GM21786 (cell line): ENCODE measurements around the gene CACNA1B.

Experiments used
- ATAC-seq: cut with Tn5 transposase; IDR thresholded peaks from one replicate; pipeline ENCODE4 v1.9.1; 2021; ENCODE audit not compliant: unreplicated experiment

CACNA1B gene

DNA sequence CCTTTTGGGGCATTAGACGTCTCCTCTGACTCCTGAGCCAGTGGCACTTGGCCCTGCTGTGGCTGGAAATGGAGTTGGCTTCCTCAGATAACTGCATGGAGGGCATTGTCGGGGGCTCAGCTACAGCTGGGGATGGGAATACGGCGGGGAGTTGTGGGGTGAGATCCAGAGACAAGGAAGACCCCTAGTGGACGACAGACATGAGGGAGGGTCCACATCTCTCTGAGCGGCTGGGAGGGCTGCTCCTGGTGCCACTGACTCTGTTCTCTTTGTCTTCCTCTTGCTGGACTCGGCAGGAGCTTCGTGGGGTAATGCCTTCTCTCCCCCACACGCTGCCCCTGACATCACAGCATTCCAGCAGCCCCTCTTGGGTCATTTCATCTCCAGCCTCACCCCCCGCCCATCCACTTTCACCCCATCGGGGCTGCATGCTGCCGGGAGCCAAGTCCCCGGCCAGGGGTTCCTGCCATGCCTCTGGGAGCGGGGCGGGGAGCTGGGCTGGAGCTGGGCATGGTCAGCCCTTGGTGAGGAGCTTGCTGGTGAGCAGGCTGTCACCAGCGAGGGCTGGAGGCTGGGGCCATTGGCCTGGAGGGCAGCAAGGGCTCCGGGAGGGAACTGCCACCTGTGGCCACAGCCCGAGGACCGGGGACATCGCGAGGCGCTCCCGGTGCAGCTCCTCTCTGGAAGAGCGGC lies 172.3 kb downstream of the CACNA1B start:
- no peak for ATAC-seq

DNA sequence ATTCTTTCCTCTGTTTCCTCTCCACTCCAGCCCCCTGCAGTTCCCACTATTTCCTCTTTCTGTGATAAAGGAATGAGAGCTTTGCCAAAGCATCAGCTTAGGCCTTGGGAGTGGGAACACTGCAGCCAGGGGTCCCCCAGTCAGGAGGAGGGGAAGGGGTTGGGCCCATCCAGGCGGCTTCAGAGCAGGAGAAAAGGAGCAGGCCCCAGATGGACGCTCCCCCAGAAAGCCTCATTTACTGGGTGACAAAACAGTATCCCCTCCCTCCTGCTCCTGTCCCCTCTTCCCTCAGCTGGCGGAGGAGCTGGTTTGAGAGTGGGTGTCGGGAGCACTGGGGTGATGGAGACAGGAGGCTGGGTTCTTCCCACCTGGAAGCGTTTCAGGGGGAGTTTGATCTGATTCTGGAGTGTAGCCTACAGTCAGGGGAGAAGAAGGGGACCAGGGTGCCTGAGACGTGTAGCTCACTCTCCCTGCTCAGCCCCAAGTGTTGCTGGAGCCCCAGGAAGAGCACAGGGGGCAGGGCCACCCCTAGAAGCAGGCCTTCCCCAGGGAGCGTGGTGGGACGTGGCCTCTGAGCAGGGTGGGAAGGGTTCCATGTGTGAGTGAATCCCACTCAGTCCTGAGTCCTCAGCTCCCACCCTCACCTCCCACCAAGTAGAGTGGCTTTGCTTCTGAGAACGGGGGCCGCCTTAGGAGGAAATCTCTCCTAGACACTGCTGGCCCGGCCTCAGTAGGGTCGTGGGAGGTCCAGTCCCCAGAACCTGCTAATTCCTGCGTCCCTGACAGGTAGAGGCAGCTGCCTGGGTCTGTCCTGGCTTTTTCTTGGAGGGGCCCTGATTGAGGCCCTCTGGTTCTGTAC lies 173.1 kb downstream of the CACNA1B start:
- no peak for ATAC-seq

DNA sequence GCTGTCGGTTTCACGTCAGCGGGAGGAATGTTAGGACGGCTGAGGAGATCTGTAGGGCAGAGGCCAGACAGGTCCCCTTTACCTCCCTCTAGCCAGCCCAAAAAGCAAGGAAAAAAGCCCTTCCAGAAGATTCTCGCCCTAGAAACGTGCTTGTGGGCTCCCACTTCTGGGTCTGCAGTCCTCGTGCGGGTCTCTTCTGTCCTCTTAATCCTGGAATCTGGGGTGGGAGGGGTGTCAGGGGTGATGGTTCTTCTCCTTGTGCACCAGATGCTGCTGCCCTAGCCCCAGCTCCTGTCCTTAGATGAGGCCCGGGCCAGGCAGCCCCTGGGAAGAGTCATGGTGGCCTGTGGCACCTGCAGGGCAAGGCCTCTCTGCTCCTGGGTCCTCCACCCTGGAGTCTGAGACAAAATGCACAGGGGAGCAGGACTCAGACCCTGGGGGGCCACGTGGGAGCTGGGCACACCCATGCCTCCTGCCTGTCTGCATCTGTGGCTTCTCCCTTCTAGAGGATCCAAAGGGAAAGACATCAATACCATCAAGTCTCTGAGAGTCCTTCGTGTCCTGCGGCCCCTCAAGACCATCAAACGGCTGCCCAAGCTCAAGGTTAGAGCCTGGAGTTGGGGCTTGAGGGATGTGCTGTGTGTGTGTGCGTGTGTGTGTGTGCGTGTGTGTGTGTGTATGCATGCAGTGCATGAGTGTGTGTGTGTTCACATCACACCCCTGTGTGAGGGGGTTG lies 174.2 kb downstream of the CACNA1B start:
- no peak for ATAC-seq

DNA sequence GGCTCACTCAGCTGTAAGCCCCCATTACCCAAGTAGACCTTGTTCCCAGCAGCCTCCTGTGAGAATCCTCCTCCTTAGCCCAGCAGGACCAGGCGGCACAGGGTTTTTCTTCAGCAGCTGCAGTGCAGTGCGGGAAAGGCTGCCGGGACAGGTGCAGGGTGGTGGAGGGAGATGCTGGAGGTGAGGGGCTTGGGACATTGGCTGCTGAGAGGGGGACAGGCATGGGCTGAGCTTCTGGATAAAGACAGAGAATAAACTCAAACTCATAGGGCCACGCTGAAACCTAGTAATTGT lies 174.7 kb downstream of the CACNA1B start:
- no peak for ATAC-seq

DNA sequence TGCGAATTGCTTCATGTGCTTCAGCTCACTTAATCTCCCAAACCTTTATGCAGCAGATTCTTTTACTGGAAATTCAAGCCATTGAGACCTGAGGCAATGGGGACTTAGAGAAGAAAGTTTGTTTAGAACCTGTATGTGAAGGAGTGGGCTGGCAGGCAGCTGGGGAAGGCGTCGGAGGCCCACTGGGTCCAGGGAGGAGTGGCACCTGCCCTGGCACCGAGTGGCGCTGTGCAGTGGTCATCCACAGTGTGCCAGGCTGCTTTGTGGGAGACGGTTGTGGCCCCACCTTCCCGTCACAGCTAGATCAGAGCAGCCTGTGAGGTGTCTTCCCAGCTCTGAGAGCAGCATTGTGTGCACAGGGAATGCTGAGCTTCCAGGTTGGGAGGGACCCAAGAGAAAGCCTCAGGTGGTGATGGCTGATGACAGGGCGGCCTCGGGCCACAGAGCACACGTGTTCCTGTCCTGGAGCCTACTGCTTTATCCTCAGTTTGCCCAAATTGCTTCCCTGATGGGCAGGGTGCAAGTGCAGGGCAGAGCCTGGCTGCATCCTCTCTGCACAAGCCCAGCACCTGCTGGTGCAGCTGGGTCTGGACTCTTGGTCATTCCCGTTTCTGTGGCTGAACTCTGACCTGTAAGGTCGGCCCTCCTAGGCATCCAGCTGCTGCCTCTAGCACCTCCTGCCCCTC lies 175.2 kb downstream of the CACNA1B start:
- no peak for ATAC-seq

DNA sequence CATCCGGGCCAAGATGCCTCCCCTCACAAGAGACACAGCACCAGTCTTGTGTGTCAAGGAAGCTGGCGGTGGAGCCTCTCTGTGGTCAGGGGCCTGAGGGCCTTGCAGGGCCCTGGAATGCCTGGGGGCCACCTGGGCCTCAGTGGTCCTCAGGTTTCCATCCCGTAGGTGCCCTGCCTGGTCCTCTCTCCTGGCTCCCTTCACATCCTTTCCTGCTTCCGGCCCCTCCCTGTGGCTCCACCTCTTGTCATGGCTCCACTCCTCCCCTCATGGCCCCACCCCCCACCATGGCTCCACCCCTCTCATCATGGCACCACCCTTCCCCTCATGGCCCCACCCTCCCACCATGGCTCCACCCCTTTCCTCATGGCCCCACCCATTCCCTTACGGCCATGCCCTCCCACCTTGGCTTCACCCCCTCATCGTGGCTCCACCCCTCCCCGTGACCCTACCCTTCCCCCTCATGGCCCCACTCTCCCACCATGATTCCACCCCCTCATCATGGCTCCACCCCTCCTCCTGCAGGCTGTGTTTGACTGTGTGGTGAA lies 175.8 kb downstream of the CACNA1B start:
- no peak for ATAC-seq

DNA sequence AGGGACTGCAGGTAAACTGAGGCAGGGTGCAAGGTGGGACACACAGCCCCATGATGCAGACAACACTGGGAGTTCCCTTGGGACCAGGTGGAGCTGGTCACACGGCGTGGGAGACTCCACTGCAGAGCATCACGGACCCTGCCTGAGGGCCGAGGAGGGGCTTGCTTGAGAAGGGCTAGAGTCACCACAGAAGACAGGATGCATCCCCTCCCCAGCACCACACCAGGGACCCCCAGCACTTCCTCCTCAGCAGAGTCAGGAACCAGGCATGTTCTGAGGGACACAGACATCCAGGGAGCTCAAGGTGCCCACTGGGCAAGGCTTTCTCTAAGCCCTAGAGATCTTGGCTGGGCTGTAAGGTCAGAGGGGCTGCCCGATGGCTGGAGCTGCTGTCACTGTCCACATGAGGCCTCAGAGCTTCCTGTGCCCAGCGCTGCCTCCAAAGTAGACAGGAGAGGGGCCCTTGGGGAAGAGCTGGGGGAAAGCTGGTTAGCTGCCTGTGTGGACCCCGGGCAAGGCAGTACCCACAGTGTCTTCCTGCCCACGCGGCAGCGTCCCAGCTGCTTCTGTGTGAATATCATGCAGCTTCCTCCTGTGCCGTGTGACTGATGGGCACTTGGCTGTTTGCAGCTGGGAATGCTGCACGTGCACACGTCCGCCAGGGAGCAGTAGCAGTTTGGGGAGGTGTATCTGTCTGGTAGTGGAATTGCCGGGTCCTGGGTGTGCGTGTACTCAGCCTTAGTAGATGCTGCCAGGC lies 176.6 kb downstream of the CACNA1B start:
- ATAC-seq: no peak

DNA sequence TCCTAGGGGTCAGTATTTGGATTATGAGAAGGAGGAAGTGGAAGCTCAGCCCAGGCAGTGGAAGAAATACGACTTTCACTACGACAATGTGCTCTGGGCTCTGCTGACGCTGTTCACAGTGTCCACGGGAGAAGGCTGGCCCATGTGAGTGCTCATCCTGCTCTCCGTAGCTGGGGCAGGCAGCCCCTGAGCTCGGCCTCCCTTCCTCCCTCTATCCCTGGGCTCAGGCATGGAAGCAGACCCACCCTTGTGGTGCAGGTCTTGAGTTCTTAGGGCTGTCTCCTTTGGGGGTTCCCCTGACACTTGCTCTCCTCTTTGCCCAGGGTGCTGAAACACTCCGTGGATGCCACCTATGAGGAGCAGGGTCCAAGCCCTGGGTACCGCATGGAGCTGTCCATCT lies 180.1 kb downstream of the CACNA1B start:
- ATAC-seq: no peak

DNA sequence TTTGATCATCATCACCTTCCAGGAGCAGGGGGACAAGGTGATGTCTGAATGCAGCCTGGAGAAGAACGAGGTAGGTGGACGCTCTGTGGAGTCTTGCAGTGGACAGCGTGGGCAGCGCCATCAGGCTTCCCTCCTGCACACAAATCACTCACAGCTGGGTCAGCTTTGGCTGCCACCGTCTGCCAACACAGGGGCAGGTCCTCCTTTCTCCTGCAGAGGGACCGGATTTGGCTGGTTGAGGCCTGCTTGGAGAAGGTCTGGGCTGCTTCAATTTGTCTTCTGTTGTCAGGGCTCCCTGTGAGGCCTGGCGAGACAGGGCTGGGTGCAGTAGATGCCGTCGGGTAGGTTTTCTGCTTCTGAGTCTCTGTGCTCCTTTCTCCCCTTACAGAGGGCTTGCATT lies 180.6 kb downstream of the CACNA1B start:
- ATAC-seq: no peak

DNA sequence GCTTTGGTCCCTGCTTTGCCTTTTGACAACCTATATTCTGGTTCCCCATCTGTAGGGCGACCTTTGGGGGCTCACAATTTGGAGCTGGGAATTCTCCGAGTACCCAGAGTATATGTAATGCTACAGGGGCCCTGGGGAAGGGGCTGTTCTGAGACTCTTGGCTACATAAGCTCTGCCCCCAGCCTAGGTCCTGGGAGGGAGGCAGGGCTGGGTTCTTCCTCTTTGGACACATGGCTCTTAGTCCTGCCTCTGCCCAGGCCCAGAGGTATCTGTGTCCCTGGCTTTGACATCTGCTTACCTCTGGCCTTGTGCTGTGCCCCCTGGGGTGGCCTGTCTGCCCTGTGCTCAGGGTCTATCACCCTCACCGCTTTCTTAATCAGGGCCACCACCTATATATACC lies 181.6 kb downstream of the CACNA1B start:
- no peak for ATAC-seq

DNA sequence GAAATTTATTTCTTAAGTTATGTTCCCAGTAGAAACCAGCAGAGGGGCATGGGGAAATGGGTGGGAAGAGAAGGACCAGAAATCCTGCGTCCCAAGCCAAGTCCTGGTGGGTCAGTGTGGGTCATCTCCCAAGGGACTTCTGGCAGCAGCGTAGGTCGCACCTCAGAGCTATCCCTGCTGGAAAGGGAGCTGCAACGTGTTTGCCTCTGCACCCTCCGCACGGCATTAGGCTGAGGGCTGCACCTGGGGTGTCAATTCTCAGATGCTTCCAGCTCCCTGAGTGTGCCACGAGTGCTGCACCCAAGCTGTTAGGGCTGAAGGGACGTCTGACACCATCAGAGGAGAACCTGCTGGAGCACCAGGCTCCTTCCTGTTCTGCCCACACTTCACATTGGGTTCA lies 182.8 kb downstream of the CACNA1B start:
- ATAC-seq: no peak

DNA sequence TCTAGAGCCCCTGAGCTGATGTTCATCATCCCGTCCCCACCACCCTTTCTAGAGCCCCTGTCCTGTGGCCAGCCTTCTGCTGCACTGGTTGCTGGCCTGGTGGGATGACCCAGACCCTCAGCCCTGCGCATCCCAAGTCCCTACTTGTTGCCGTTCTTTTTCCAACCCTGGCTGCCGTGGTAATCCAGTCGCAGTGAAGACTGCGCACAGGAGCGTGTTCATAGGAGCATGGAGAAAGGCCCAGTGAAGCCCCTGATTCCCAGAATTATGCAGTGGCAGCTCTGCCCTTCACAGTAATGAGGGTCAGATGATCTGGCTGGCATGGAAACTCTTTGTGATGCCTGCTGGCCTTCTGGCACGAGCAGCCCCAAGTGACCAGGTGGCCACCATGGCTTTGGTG lies 183.3 kb downstream of the CACNA1B start:
- no peak for ATAC-seq

DNA sequence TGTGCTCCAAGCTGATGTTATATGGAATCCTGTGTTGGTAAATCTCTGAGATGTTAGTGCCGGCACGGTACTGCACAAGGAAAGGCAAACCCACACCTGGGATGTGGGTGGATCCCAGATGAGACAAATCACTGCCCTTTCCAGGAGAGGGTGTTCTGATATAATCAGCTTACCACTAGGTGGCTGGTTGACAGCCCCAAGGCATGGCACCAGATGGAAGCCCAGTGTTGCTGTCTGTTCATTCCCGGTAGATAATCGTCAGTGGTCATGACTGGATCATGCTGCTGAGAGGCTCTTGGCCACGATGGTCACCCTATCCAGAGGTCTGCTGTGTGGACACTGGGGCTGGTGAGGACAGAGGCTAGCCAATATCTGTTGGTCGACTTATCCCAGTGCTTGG lies 184.0 kb downstream of the CACNA1B start:
- ATAC-seq: no peak

DNA sequence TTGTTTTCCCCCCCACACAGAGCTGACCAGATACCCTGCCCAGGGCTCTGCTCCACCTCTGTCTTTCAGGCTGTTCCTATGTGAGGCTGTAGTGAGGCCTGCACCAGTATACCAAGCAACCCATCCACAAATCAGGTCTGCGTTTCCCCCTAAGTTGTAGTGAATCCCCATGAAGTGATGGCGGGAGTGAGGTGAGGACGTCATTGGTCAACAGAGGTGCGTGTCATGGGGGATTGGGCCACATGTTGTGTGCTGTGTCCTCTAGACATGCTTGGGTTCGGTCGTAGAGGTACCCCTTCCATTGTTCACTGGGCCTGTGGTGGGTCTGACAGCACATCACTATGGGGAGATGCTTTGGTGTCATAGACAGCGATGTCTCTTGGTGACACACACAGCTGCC lies 184.6 kb downstream of the CACNA1B start:
- no peak for ATAC-seq

DNA sequence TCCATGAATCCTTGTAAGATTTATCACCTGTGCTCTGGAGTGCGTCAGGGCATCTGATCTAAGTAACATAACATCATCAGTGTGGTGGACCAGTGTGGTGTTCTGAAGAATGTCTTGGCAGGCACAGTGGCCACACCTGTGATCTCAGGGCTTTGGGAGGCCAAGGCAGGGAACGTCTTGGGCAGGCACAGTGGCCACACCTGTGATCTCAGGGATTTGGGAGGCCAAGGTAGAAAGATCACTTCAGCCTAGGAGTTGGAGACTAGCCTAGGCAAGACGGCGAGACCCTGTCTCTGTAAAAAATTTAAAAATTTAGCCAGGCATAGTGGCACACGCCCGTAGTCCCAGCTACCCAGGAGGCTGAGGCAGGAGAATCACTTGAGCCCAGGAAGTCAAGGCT lies 185.5 kb downstream of the CACNA1B start:
- no peak for ATAC-seq

DNA sequence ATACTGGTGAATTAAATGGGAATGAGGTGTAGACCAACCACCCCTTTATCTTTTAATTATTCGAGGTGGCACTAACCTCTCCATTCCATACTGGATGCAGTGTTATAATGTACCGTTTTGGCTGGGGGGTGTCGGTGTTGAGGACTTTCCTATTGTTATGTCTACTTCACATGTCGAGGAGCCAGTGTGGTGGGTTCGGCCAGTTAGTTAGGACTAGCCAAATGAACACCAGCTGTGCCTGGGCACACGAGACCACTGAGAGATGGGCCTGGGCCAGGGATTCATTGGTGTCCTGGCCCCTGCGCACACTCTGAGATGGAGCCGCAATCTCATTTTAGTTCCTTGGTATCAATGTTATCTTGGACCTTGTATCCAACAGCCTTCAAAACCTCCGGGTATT lies 186.2 kb downstream of the CACNA1B start:
- no peak for ATAC-seq

DNA sequence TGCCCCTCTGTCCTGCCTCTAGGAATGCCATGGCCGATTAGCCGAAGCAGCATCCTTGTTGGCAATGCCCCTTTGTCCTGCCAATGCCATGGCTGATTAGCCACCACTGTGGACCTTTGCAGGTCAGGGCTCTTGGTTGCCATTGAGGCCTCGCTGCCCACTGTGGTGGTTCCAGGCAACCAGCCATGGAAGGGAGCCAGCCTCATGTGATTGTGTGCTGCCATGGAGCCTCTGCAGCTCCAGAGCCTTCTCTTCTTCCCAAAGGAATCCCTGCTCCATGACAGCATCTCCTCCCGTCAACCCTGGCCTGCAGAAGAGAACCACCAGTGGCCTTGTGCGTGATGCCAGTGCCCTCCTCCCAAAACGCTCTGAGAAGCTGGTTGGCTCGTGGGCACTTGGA lies 187.0 kb downstream of the CACNA1B start:
- no peak for ATAC-seq

DNA sequence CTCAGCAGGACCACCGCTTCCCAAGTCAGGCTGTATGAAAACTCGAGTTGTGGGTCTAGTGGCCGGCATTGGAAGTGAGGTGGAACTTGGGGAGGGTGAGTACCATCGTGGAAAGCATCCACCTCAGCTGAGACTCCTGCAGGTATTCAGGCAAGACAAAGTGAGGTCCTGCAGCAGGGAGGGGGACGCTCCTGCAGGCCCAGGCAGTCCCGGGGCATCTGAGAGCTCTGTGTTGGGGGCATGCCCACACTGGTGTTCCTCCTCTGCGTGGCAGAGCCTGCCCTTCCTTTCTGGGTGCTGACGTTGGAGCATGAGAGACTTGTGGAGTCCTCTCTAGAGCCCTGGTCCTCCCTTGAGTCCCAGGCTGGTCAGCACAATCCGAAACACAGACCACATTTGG lies 187.7 kb downstream of the CACNA1B start:
- ATAC-seq: no peak

DNA sequence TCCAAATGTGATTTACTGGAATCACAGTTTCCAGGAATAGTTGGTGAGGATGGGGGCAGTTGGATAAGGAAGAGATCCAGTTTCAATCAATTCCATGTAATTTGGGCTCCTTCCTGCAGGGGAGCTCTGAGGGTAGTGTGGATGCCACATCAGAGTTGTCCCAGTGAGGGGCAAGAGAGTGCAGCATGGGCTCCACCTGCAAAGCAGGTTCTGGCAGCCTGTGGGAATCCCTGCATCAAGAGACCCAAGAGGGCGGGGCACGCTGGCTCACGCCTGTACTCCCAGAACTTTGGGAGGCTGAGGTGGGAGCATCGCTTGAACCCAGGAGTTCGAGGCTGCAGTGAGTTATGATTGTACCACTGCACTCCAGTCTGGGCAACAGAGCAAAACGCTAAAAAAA lies 188.5 kb downstream of the CACNA1B start:
- ATAC-seq: no peak

DNA sequence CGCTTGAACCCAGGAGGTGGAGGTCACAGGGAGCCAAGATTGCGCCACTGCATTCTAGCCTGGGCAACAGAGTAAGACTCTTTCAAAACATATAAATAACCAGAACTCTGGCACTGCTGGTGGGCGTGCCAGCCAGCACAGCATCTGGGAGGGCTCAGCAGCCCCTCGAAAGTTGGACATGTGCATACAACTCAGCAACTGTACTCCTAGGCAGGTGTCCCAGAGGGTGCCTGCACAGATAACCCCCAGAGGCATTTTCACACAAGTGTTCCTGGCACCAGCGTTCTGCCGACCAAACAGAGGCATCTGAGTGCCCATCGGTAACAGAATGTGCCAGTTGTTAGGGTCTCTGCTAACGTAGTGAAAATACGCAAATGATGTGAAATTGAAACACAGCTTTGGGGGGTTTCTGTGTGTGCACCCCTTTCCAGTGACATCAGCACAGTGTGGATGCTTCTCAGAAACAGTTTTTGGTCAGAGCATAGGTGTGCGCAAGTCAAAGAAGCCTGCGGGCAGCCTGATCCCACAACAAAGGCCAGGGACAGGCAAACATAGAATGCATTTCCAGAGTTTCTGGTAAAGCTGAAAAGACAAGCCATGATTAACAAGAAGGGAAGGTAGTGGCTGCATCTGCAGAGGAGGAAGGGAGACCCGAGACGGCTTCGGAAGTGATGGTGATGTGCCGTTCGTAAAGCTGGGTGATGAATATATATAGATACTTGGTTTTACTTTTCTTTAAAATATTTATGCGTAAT lies 190.2 kb downstream of the CACNA1B start:
- ATAC-seq: no peak
